Activated T-cell treated with anti-CD3 and anti-CD28 coated beads for 1 hour (primary cell): Measurements from ENCODE around the gene EHD2.
"Not testable (repeated sequence)": the region's sequence is repeated elsewhere in the genome, so short reads cannot be mapped to it uniquely, and the experiment has no call there.

Source experiments
- DNase-seq: peaks from one replicate; pipeline ENCODE4 v3.0.0-alpha.2; 2020; ENCODE audit warnings: low read depth

The EHD2 gene

DNA sequence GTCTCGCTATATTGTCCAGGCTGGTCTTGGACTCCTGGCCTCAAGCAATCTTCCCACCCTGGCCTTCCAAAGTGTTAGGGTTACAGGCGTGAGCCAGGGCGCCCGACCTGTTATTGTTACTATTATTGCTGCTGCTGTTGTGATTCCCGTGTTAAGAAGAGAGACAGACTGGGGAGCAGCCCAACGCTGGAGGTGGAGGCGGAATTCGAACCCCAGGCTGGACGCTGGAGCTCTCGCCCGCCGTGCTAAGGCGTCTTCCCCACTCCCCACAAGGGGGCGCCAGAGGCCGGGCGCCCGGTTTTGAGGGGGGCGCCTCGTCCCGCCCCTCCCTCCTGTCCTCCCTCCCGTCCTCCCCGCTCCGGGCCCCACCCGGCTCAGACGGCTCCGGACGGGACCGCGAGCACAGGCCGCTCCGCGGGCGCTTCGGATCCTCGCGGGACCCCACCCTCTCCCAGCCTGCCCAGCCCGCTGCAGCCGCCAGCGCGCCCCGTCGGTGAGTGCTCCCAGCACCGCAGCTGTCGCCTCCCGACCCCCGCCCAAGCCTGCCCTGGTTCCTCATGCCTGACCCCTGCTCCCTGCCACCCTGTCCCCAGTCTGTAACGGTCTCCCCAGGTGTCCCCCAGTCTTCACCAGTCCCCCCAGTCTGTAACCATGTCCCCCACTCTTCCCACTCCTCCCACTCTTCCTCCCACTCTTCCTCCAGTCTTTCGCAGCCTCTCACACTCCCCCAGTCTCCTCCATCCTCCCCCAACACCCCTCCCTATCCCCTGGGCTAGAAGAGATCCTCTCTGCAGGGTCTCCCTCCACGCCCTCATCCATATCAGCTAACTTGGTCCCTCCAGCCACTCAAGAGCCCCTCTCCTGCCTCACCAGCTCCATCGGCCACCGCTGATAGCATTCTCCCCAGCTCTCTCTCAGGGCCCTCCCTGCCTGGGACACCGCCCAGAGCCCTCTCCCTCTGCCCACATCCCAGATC, at the start of gene EHD2:
EHD2 (plus strand) TSS at position 377 of the 976 bp plus-strand sequence. CDS start 3,191 bp downstream, outside the sequence.
- peak; percentile 23 for DNase-seq

DNA sequence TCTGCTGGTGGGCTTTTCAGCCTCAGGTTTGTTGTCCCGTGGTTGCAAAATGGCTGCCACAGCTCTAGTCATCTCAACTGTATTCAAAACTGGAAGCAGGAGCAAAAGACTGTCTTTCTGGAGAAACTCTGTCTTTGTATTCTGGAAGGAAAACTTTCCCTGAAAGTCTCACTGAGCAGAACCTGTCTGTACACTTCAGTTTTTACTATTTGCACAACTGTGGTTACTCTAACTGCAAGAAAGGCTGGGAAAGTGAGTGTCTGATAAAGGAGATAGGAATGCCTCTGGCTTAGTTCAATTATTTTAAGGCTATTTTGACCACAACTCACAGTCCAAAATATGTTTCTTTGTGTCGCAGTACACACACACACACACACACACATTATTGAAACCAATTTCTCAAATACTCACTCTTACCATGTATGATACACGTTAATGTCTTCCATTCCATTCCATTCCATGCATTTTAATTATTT, 49.7 kb upstream of the EHD2 start:
- DNase-seq: no peak

- no peak for DNase-seq
Measured at GRCh38 chr19:47663911-47664771, 49.1 kb upstream of the EHD2 start.

- DNase-seq: not testable (repeated sequence)
Measured at GRCh38 chr19:47668556-47668955, 44.7 kb upstream of the EHD2 start.

GRCh38 chr19:47670736-47671135, 42.5 kb upstream of the EHD2 start:
- DNase-seq: no peak

DNA sequence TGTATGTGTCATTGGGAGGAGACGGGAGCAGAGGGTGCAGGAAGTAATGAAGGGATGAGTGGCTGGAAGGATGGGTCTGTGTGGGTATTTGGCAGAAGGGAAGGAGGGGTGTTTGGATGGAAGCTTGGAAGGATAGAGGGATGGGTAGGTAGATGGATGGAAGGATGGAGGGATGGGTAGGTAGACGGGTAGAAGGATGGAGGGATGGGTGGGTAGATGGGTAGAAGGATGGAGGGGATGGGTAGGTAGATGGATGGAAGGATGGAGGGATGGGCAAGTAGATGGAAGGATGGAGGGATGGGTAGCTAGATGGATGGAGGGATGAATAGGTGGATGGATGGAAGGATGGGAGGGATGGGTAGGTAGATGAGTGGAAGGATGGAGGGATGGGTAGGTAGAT, 41.7 kb upstream of the EHD2 start:
- no peak for DNase-seq

DNA sequence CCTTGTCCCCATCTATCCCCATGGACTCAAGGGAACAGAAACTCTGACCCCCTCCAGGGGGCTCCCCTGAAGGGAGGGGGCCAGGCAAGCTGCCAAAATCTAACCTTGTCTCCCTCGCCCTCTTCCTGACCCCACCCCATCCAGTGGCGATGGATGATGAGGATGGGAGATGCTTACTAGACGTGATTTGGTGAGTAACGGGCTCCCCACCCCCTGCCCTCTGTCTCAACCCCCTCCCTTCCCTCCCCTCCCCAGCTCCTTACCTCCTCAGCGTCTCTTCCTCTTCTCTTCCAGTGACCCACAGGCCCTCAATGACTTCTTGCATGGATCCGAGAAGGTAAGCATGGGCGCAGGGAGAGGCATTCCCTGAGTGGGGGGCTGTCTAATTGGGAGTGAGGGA, 39.8 kb upstream of the EHD2 start:
- DNase-seq: no peak

GRCh38 chr19:47674548-47674947, 38.7 kb upstream of the EHD2 start:
- DNase-seq: no peak

- DNase-seq: no peak
Measured at GRCh38 chr19:47675271-47675670, 38.0 kb upstream of the EHD2 start.

DNA sequence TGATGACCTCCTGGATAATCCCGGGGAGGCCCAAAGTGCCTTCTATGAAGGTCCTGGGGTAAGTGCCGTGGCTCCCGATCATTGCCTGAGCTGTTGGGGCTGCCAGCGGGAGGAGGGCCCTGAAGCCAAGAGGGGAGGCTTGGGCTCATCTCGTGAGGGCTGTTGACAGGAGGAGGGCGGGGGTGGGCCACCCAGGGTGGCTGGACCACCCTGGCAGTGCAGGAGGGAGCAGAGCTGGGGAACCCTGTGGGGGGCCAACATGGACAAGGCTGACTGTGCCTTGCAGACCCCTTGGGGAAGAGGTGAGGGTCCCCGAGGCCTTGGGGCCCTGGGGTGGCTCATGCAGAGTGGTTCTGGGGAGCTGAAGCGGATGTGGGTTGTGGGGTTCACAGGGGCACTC, 37.4 kb upstream of the EHD2 start:
- no peak for DNase-seq

GRCh38 chr19:47676811-47677210, 36.4 kb upstream of the EHD2 start:
- DNase-seq: no peak

DNA sequence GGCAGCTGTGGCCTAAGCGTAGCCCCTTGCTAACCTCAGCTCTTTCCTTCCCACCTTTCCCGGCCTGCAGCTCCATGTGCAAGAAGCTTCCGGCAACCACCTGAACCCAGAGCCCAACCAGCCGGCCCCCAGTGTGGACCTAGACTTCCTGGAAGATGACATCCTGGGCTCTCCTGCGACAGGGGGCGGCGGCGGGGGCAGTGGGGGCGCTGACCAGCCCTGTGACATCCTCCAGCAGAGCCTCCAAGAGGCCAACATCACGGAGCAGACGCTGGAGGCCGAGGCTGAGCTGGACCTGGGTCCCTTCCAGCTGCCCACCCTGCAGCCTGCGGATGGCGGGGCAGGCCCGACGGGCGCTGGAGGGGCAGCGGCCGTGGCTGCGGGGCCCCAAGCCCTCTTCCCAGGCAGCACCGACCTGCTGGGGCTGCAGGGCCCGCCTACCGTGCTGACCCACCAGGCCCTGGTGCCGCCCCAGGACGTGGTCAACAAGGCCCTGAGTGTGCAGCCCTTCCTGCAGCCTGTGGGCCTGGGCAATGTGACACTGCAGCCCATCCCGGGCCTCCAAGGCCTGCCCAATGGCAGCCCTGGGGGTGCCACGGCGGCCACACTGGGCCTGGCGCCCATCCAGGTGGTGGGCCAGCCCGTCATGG, 33.8 kb upstream of the EHD2 start:
- DNase-seq: no peak

DNA sequence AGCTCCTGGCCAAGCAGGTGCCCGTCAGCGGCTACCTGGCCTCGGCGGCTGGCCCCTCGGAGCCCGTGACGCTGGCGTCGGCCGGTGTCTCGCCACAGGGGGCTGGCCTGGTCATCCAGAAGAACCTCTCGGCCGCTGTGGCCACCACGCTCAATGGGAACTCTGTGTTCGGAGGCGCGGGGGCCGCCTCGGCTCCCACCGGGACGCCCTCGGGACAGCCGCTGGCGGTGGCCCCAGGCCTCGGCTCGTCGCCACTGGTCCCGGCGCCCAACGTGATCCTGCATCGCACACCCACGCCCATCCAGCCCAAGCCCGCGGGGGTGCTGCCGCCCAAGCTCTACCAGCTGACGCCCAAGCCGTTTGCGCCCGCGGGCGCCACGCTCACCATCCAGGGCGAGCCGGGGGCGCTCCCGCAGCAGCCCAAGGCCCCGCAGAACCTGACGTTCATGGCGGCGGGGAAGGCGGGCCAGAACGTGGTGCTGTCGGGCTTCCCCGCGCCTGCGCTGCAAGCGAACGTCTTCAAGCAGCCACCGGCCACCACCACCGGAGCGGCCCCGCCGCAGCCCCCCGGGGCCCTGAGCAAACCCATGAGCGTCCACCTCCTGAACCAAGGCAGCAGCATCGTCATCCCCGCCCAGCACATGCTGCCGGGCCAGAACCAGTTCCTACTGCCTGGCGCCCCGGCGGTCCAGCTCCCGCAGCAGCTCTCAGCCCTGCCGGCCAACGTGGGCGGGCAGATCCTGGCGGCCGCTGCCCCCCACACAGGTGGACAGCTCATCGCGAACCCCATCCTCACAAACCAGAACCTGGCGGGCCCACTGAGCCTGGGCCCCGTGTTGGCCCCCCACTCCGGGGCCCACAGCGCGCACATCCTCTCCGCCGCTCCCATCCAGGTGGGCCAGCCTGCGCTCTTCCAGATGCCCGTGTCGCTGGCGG, 33.0 kb upstream of the EHD2 start:
- DNase-seq: no peak

- DNase-seq: no peak
Measured at GRCh38 chr19:47680858-47681332, 32.3 kb upstream of the EHD2 start.

DNA sequence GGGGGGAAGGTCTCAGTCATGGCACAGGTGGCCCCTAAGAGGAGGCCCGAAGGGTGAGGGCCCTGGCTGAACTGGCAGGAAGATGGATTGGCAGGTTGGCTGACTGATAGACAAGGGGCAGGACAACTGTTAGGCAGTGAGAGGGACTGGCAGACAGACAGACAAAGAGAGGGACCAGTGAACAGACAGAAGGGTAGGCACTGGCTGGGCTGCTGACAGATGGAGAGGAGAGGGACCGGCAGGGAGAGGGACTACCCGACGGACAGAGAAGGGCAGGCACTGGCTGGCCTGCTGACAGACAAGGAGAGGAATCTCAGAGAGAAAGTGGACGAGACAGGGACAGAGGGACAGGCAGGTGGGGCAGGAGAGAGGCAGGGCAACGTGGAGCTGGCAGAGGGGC, 31.8 kb upstream of the EHD2 start:
- no peak for DNase-seq

DNA sequence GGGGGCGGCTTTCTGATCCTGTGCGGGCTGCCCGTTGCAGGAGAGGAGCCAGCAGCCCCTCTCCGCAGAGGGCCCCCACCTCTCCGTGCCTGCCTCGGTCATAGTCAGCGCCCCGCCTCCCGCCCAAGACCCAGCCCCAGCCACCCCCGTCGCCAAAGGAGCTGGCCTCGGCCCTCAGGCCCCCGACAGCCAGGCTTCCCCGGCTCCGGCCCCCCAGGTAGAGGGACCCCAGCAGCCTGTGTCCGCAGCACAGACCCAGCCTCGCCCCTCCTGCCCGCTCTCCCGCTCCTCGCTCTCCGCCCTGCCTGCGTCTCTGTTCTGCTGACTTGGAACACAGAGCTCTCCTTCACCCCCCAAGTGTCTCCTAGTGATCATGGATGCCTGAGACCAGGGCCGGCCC, 31.3 kb upstream of the EHD2 start:
- no peak for DNase-seq

DNA sequence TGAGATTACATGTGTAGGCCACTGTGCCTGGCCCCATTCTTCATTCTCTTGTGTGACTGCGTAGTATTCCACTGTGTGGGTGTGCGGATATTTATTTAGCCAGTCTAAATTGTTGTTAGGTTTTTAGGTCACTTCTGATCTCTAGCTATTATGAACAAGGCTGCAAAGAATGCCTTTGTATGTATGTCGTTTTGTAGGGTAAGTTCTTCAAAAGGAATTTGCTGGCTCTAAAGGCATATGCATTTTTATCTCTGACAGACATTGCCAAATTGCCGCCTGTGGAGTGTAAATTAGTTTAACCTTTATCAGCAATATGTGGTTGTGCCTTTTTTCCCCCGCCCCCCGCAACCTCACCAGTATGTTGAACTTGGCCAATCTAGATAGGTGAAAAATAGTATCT, 30.3 kb upstream of the EHD2 start:
- no peak for DNase-seq

DNA sequence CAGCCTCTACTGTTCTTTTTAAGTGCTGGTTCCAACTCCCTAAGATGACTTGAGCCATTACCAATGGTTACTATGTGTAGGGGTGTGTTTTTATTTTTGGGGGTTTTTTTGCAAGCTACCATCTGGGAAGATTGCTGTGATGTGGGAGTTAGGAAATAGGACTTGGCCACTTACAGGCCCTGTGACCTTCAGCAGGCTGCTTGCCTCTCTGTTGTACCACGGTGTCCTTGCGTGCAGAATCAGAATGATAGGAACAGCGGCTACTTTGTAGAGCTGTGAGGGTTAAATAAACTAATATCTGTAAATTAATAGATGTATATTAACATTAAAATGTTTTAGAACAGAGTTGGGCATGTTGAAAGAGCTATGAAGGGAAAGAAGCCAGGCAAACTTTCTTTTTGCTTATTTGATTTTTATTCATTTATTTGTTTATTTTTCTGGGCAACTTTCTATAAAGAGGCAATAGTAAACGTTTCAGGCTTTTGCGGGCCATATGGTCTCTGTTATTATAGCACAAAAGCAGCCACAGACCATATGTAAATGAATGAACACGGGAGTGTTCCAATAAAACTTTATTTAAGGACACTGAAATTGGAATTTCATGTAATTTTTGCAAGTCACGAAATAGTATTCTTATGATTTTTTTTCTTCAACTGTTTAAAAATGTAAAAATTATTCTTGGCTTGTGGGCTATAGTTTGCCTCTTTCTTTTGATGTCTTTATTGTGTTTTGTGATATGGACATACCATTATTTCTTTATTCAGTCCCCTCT, 26.4 kb upstream of the EHD2 start:
- no peak for DNase-seq

GRCh38 chr19:47687906-47688305, 25.3 kb upstream of the EHD2 start:
- DNase-seq: no peak

GRCh38 chr19:47691090-47691489, 22.1 kb upstream of the EHD2 start:
- no peak for DNase-seq
